PFSK-1 (cell line): ENCODE data around the gene STARD13.

Experiments used
- TAF1 ChIP-seq: IDR thresholded peaks from 2 replicates; pipeline ENCODE4 v1.6.1; 2012; ENCODE audit warnings: low read length, control low read depth, borderline replicate concordance; ENCODE audit not compliant: insufficient read depth
- TF ChIP-seq, protein P1 (sequence below), 2 experiments: IDR thresholded peaks; 2 replicates each; pipeline versions ENCODE4 v1.6.1 to v1.8.0; 2011 to 2012; ENCODE audit warnings: low read depth in 2 of 2, low read length in 2 of 2, control low read depth in 1 of 2, inconsistent platforms in 1 of 2, mild to moderate bottlenecking in 1 of 2, moderate library complexity in 1 of 2; ENCODE audit not compliant: insufficient read depth in 1 of 2

GRCh38 chr13:33265607-33266006 lies 19.9 kb downstream of the STARD13 start:
- no peak for TF ChIP-seq TAF1
- TF ChIP-seq, protein P1, sequence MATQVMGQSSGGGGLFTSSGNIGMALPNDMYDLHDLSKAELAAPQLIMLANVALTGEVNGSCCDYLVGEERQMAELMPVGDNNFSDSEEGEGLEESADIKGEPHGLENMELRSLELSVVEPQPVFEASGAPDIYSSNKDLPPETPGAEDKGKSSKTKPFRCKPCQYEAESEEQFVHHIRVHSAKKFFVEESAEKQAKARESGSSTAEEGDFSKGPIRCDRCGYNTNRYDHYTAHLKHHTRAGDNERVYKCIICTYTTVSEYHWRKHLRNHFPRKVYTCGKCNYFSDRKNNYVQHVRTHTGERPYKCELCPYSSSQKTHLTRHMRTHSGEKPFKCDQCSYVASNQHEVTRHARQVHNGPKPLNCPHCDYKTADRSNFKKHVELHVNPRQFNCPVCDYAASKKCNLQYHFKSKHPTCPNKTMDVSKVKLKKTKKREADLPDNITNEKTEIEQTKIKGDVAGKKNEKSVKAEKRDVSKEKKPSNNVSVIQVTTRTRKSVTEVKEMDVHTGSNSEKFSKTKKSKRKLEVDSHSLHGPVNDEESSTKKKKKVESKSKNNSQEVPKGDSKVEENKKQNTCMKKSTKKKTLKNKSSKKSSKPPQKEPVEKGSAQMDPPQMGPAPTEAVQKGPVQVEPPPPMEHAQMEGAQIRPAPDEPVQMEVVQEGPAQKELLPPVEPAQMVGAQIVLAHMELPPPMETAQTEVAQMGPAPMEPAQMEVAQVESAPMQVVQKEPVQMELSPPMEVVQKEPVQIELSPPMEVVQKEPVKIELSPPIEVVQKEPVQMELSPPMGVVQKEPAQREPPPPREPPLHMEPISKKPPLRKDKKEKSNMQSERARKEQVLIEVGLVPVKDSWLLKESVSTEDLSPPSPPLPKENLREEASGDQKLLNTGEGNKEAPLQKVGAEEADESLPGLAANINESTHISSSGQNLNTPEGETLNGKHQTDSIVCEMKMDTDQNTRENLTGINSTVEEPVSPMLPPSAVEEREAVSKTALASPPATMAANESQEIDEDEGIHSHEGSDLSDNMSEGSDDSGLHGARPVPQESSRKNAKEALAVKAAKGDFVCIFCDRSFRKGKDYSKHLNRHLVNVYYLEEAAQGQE (IDR thresholded peaks at IDR 0.05; ENCODE audit: insufficient read depth in 1 of 2, low read depth in 2 of 2, low read length in 2 of 2): no peak
